Fibroblast of skin of left biceps (primary cell): ENCODE results near the gene TRMT44.
"Not testable (repeated sequence)": the region's sequence is repeated elsewhere in the genome, so short reads cannot be mapped to it uniquely, and the experiment has no call there.

Experiments
- DNase-seq, 2 experiments: peaks; one replicate each; pipeline ENCODE4 v3.0.0-alpha.2; 2013; ENCODE audit warnings: low read depth in 2 of 2

The TRMT44 gene

DNA sequence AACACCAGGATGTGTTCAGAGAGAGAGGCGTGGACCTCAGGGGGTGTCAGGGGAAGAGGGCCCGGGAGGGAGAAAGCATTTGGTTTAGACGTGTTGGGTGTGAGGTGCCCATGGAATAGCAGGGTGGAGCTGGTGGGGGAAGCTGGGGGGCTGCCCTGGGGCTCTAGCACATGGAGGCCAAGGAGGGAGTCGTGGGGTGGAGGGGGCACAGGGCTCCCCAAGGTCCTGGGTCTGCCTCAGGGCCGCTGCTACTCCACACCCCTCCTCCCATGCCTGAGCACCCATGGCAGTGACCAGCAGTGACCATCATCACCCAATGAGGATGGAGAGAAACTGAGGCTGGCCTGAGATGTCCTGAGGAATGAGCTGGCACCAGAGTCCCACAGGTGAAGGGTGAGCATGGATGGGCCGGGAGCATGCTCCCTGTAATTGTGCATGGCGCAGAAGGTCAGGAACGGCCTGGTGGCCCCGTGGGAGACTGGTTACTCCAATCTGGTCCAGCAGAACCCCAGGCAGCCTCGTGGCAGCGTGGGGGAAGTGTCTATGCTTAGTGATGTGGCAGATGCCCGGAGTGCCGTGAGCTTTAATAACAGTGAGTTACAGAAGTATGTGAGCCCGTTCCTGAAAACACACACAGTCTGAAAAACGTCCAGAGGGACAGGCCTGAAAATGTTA, 70.2 kb downstream of the TRMT44 start:
- DNase-seq: no peak

DNA sequence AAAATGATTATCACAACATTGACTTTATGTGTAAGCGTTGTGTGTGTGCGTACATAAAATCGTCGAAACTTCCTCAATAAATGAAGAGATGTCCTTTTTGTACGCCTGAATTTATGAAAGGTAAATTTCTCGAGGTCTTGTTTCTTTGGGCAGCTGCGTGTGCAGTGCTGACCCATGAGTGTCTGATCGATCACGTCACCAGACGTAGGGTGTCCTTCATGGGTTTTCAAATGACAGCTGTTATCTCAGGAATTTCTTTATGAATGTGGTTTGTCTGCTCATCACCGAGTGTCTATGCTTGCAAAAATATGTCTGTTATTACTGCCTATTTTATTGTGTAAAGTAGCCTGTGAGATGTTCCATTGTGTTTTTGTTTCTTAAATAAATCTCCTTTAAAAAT, 71.9 kb downstream of the TRMT44 start:
- no peak for DNase-seq

GRCh38 chr4:8513080-8513479, 72.5 kb downstream of the TRMT44 start:
- not testable (repeated sequence) for DNase-seq

DNA sequence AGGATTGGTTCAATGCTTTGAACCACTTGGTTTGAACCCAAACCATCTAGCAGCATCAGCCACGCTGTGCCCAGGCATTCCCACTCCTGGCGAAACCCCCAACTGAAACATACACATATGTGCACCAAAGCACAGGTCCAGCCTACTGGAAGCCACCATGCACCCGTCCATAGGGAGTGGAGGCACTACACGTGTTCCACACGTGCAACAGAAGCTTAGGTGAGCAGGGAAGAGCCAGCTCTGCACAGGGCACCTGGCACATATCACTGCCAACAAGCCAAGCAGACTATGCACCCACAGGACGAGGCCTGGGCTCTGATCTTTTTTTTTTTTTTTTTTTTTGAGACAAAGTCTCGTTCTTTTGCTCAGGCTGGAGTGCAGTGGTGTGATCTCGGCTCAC, 73.4 kb downstream of the TRMT44 start:
- no peak for DNase-seq

GRCh38 chr4:8514391-8514790, 73.8 kb downstream of the TRMT44 start:
- DNase-seq: no peak

DNA sequence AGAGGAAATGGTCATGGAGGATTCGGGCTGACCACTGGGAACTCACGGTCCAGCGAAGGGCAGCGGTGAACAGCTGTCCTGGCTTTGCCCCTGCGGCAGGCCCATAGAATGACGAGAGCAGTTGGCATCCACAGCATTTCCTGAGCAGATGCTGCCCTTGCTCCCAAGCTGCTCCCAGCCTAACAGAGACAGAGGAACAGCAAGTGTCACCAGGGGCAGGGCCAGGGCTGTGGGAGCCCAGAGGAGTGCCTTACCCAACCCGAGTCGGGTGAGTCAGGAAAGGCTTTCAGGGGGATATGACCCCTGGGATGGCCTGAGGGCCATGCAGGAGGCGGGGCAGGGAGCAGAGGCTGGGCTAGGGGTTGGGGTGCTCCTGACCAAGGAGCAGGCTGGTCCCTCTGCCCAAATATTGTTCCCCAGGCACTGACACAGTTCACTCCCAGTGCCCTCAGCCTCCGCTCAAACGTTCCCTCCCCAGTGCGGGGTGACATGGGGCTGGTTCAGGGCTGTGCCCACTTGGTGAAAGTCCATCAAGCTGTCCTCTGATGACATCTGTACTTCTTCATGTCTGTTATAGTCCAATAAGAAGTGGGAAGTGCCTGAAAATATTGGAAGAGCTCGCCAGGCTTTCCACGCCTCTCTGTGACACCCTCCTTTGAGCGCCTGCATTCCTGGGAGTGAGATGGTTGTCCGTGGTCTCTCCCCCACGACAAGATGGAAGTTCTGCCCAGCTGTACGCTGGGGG, 74.9 kb downstream of the TRMT44 start:
- DNase-seq: no peak

GRCh38 chr4:8516061-8516573, 75.5 kb downstream of the TRMT44 start:
- no peak for DNase-seq

DNA sequence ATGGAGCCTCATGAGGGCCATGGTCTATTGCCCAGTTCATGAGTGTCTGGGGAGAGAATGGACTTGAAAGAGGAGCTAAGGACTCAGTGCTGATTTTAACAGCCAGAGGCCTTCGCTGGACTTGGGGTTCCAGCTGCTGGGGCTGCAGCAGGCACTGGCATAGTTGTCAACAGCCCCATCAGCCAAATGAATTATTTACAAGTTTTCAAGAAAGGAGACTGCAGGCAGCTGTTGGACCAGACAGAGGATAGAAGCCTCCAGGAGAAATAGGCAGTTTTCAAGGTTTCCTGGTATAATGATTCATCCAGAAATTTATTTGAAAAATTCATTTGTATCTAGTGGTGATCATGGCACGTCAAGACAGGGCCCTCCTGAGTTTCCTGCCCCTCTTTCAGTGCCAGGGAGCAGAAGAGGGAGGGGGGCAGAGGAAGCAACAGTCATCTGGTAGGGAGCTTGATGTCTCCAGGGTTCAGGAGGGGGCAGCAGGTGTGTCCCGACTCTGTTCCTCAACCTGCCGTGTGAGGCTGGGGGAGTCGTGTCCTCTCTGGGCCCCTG, 76.5 kb downstream of the TRMT44 start:
- no peak for DNase-seq

DNA sequence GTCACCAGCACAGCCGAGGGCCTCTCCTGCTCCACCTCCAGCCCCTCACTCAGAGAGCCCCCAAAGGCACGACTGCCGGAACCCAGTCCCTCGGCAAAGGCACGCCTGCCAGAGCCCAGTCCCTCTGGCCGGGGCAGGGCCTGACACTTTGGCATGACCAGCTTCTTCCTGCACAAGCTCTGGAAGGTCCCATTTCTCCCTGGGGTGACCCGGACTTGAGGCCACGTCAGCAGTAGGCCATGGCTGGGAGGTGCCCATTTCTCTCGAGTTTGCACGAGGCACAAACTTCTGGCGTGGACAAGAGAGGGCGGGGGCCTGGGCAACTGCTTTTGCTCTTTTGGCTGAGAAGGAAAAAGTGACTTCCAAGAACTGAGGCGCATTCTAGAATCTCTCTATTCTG, 77.4 kb downstream of the TRMT44 start:
- no peak for DNase-seq

GRCh38 chr4:8522160-8523120, 81.9 kb downstream of the TRMT44 start:
- no peak for DNase-seq

GRCh38 chr4:8523175-8523574, 82.6 kb downstream of the TRMT44 start:
- no peak for DNase-seq

GRCh38 chr4:8523766-8524165, 83.2 kb downstream of the TRMT44 start:
- DNase-seq: no peak

- no peak for DNase-seq
These were observed 84.2 kb downstream of the TRMT44 start for GRCh38 chr4:8524595-8525382.

- peak; percentile 25 to 34 for DNase-seq
These were observed 85.0 kb downstream of the TRMT44 start for GRCh38 chr4:8525383-8526120.
